ENCODE results near the gene ABLIM3.

The ABLIM3 gene

DNA sequence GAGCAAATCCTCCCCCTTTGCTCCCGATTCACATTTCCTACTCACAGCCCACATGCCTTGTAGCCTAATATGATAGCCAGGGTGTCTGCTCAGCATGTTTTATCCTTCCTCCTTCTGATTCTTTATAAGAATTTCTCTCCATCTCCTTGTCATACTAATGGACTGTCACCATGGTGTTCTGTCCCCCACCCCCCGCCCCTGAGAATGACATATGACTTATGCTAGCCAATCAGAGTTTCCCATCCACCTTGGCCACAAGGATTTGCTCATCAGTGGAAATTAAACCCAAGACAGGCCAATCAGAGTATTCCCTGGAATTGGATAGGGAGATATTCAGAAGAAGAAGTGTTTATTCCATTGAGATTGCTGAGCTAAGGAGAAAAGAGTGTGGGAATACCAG, 16.0 kb downstream of the ABLIM3 start:
- no peak overlapping the region for H3K4me3 ChIP-seq (ENCODE audit: low read length)
- TF ChIP-seq, protein P1, sequence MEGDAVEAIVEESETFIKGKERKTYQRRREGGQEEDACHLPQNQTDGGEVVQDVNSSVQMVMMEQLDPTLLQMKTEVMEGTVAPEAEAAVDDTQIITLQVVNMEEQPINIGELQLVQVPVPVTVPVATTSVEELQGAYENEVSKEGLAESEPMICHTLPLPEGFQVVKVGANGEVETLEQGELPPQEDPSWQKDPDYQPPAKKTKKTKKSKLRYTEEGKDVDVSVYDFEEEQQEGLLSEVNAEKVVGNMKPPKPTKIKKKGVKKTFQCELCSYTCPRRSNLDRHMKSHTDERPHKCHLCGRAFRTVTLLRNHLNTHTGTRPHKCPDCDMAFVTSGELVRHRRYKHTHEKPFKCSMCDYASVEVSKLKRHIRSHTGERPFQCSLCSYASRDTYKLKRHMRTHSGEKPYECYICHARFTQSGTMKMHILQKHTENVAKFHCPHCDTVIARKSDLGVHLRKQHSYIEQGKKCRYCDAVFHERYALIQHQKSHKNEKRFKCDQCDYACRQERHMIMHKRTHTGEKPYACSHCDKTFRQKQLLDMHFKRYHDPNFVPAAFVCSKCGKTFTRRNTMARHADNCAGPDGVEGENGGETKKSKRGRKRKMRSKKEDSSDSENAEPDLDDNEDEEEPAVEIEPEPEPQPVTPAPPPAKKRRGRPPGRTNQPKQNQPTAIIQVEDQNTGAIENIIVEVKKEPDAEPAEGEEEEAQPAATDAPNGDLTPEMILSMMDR (conservative IDR thresholded peaks at IDR 0.05; ENCODE audit: low read depth, low read length), result no peak
- no peak for DNase-seq (ENCODE audit: low read depth)

DNA sequence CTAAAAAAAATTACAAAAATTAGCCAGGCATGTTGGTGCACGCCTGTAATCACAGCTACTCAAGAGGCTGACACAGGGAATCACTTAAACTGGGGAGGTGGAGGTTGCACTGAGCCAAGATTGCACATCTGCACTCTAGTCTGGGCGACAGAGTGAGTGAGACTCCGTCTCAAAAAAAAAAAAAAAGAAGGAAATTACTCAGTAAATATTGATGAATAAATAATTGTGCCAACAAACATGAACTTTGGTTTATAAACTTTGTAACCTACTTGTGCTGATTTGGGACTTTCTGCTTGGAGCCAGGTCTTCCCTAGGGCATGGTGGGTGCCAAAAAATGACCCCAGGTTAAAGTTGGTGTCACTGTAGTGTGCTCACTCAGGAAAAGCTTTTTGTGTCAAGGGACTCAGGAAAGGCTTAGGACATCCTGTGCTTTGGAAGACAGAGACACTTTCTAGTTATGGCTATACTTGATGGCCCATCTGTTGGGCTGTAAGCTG, 19.0 kb downstream of the ABLIM3 start:
- TF ChIP-seq, protein P1 (conservative IDR thresholded peaks at IDR 0.05; ENCODE audit: low read depth, low read length), result no peak
- H3K4me3 ChIP-seq (ENCODE audit: low read length), result no peak overlapping the region
- no peak for DNase-seq (ENCODE audit: low read depth)

DNA sequence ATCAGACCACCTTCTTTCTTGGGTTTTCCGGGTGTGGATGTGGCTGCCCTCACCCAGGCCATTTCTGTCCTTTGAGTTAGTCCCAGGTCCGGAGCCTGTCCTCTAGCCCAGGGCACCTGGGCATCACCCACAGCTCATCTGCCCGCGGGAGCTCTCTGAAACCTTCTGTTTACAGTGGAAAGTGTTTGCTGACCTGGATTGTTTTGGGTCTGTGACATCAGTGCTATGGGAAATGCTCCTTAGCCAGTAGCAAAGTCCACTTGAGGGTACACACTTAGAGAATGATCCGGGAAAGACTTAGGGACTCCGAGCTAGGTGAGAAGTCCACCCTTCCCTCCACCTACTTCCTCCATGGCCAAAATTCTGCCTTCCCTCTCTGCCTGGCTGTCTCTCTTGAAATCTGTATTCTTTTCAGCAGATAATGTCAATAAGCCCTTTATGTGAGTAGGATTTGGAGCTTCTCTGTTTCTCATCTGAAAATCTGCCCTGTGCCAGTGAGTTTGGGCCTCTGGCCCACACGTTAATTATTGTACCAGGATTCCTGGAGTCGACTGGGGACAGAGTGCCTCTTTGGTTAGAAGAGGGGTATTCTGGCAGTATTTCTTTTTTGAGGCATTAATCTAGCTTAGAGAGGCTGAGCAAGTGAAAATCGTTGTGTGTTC, 19.9 kb downstream of the ABLIM3 start:
- no peak overlapping the region for H3K4me3 ChIP-seq (ENCODE audit: low read length)
- DNase-seq (ENCODE audit: low read depth), result no peak
- TF ChIP-seq, protein P1 (conservative IDR thresholded peaks at IDR 0.05; ENCODE audit: low read depth, low read length), result no peak

DNA sequence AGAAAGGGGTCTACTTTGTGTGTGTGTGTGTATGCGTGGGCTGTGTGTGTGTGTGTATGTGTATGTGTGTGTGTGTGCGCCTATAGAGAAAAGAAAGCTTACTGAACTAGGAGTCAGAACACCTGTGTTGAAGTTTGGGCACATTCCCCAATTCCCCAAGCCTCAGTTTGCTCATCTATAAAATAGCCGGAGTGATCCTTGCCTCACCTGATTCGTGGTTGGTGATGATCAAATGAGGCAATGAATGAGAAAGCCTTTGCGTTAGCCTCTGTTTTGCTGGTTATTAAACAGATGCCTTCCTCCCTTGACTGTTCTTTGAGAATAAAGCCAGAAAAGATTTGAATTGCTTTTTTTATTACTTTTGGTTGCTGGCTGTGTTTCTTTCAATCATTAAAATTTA, 20.6 kb downstream of the ABLIM3 start:
- TF ChIP-seq, protein P1 (conservative IDR thresholded peaks at IDR 0.05; ENCODE audit: low read depth, low read length), result no peak
- DNase-seq (ENCODE audit: low read depth), result no peak
- H3K4me3 ChIP-seq (ENCODE audit: low read length), result no peak overlapping the region

DNA sequence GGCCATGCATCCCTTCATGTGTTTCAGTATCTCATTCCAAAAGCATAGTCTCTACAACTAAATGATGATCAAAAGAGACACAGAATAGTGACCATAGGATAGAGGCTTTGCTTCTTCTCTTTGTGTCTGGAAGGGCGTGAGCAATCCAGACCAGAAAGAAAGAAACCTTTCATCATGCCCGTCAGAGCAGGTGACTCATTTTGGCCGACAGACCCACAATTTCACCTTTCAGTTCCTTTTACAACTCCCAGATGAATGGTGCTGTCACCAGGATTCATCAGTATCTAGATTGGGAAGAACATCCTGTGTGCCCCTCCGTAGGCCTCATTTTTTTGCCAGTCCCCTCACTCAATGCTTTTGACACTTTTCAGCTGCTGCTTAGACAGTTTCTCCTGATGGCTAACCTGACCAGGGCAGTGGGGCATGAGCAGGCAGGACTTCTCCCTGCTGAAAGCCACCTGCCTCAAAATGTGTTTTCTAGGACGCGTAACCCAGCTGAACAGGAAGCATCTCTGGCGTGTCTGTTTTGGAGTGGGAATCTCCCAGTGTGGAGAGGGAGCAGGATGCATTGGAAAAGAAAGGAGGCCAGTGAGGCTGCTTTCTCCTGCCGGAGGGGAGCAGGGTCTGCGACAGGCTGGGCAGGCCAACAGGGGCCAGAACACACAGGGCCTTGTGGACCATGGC, 21.2 kb downstream of the ABLIM3 start:
- TF ChIP-seq, protein P1 (conservative IDR thresholded peaks at IDR 0.05; ENCODE audit: low read depth, low read length), result no peak
- no peak overlapping the region for H3K4me3 ChIP-seq (ENCODE audit: low read length)
- DNase-seq (ENCODE audit: low read depth), result no peak

DNA sequence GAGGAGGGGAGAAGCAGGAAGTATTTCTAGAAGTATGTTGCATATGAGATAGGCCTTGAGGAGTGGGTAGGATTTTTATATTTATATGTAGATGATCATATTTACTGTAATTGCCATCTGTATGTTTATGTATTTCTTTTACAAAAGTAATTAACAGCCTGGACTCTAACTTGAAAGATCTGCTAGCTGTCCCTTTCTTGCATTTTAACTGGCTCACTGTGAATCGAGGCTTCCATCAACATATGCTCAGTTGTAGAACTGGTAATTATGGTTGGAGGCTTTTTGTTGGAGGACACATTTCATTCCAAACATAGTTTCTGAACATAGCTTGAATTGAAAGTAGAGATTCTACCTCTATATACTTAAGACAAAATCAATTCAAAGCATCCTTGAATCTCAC, 23.4 kb downstream of the ABLIM3 start:
- TF ChIP-seq, protein P1 (conservative IDR thresholded peaks at IDR 0.05; ENCODE audit: low read depth, low read length), result no peak
- DNase-seq (ENCODE audit: low read depth), result no peak
- H3K4me3 ChIP-seq (ENCODE audit: low read length), result no peak overlapping the region

DNA sequence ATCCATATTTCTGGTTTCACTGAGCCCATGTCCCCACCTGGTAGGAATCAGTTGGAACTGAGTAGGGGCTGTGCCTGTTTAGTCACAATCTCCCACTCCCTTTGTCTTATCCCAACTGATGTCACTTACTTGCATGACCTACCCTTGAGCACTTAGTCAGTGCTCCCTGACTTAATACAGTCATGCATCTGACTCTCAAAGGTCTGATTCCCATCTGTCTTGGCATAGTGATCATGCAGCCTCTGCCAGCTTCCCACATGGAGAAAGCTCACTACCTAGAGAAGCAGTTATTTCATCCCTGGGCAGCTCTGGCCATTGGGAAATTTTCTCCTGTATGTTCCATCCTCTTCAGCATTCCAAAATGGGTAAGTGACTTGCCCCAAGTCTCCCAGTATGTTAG, 24.8 kb downstream of the ABLIM3 start:
- no peak overlapping the region for H3K4me3 ChIP-seq (ENCODE audit: low read length)
- DNase-seq (ENCODE audit: low read depth), result no peak
- TF ChIP-seq, protein P1 (conservative IDR thresholded peaks at IDR 0.05; ENCODE audit: low read depth, low read length), result no peak

Measured in retinal pigment epithelial cell (primary cell).